Subcutaneous adipose tissue (tissue), 4 donors: ENCODE measurements around the gene UNC79. TPM values are rescaled to one million over a fixed set of nuclear protein-coding genes. Genes with fewer than 3 reads are reported as not detected.

Source experiments
- total RNA-seq, 4 donors: library from RNA; depleted of rRNA; stranded (reverse); fragments of >200 nt; gene quantifications; one replicate each; pipeline ENCODE4 v1.1.0, GENCODE V29; 2016
- TF ChIP-seq, protein P1 (sequence below): fragments of 450-650 bp; IDR thresholded peaks from one replicate; pipeline ENCODE4 v1.5.1; 2016; ENCODE audit warnings: low read depth, mild to moderate bottlenecking, control low read depth, antibody characterized with exemption, moderate library complexity

Gene UNC79
- total RNA-seq, 4 donors from 2014 or later: 0.16 to 0.75 (median 0.28) TPM

DNA sequence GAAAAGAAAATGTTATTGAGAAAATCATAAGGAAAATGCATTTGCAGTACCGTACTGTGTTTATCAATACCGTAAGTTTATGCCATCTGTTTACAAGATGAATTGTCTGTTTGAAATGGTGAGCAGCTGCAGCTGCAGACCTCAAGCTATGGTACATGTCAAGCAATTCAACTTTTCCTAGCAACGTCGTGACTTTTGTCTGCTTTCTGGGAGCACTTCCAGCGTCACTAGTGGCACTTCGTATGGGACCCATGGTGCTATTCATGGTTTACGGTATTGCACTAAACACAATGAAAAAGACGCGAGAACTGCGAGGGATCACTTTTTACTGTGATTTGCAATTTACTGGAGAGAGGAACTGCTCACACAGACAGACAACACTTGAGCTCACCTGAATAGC, 160.8 kb downstream of the UNC79 start:
- TF ChIP-seq, protein P1, sequence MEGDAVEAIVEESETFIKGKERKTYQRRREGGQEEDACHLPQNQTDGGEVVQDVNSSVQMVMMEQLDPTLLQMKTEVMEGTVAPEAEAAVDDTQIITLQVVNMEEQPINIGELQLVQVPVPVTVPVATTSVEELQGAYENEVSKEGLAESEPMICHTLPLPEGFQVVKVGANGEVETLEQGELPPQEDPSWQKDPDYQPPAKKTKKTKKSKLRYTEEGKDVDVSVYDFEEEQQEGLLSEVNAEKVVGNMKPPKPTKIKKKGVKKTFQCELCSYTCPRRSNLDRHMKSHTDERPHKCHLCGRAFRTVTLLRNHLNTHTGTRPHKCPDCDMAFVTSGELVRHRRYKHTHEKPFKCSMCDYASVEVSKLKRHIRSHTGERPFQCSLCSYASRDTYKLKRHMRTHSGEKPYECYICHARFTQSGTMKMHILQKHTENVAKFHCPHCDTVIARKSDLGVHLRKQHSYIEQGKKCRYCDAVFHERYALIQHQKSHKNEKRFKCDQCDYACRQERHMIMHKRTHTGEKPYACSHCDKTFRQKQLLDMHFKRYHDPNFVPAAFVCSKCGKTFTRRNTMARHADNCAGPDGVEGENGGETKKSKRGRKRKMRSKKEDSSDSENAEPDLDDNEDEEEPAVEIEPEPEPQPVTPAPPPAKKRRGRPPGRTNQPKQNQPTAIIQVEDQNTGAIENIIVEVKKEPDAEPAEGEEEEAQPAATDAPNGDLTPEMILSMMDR: no peak

DNA sequence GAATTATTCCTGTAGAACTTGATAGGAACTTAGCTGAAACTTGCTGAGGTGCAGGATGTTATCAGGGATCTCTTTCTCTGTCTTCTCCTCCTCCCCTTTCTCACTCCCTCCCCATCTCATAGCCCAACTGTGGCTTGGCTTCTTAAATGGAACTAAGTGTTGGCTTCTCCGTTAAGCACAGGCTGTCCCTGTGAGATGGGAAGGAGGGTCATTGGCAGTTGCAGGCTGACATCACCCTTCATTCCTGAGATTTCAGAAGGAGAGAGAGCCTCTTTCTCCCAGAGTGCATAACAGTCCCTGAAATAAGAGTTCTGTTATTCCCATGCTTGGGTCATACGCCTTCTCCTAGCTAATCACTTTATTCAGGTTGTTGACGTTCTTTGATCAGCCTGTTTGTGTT, 162.0 kb downstream of the UNC79 start:
- TF ChIP-seq, protein P1: no peak

DNA sequence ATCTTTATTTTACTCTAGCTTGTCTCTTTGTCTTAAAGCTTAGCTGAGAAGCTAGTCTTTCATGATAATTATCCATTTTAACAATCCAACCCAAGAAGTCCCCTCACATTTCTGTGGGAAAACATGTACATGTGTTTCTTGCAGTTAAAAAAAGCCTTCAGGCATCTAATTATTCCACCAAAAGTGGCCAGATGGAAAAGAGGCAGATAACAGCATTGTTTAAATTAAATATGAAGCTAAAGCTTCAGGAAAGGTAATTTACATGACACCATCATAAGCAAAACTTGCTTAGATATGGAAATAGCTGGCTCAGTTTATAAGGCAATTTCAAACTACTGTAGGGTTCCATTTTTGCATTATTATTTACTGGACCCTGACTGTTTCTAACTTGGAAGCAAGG, 175.4 kb downstream of the UNC79 start:
- TF ChIP-seq, protein P1: no peak

DNA sequence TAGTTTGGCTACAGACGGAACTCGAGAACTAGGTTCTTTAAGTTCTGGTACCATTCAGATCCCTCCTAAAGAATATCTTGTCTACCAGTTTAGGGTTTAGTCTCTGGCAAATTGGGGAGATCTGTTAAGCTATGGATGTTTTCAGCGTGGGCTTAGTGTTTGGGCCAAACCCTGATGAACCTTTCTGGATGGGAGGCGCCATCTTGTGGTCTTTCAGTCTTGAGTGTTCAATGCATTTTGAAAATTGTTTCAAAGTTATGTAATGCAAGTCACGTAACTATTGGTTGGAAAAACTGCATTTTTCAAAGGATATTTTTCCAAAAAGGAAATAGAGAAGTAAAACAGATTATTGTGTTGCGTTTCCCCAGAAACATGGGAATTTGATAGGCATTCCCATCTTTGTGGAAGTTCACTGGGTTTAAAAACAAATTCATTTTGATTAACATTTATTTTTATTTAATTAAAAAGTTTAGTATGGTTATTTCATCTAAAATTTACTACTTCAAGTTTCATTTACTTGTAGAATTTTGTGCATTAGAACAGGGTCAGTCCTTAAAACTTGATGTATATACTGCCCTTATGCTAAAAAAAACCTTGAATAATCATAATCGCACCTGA, 188.5 kb downstream of the UNC79 start:
- TF ChIP-seq, protein P1: no peak

DNA sequence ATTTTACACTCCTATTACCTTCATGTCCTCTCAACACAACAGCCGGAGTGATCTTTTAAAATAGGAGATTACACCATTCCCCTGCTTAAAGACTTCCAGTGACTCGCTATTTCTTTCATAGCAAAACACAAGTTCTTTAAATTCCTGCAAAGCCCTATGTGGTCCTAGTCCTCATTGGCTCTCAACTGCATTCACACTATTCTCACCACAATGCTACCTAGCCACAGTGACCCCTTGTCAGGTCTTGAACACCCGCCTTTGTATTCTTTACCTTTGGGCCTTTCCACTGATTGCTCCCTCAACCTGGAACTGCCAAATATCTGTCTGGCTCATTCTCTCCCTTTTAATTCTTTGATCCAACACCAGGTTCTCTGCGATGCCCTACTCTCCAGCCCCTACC, 197.3 kb downstream of the UNC79 start:
- TF ChIP-seq, protein P1: no peak

DNA sequence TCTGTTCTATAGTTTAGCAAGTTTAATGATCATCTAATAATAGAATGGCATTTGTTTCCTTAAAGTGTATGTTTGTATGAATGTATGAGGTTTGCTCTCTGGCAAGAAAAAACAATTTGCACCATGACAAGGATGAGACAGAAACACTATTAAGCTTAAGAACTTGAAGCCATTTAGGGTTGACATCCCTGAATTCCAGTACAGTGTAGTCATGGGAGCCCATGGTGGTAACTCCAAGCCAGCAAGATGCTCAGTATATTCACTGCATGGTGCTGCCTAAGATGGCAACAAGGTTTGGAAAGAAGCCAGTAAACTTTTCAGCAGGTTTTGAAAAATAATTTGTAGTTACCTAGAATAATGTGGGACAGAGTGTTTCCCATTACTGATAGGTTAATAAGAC, 198.9 kb downstream of the UNC79 start:
- TF ChIP-seq, protein P1: no peak

DNA sequence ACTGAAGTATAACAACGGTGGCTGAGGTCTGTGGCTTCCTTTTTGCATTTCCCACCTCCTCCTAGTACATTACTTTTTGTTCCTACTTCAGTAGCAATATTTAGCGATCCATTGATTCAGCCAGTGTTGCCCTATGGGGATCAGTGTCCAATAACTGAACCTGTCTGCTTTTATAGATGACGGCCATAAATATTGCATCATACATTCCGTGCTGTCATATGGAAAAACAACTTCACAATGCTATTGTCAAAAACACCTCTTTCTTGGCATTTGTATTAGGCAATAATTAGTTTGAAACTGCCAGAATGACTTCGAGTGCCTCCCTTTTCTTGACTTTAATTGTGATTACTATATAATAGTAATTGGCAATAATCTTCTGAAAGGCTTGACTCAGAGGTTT, 208.1 kb downstream of the UNC79 start:
- TF ChIP-seq, protein P1: no peak
